Caco-2 (cell line): ENCODE data around the gene NPW. TPM values are rescaled to one million over a fixed set of nuclear protein-coding genes. Genes with fewer than 3 reads are reported as not detected.

Source experiments
- BruUV-seq: library from RNA; stranded (reverse); fragments of 400-500 nt; replicated peaks from 2 replicates; lab custom pipeline; 2021; lab: Mats Ljungman, UMichigan
- CTCF ChIA-PET: fragments of 300-600 bp; sonication (Branson Sonifier 250); formaldehyde crosslinking; loops from one replicate; lab custom pipeline; 2022; ENCODE audit warnings: antibody characterized with exemption; lab: Charles Lee
- POLR2A ChIA-PET: fragments of 300-600 bp; sonication (Branson Sonifier 250); formaldehyde crosslinking; loops from one replicate; lab custom pipeline; 2022; ENCODE audit warnings: antibody characterized with exemption; lab: Charles Lee
- DNase-seq, 2 experiments: peaks; one replicate each; pipeline versions ENCODE4 v3.0.0 to v3.0.0-alpha.2; 2020 to 2022
- H3K27me3 ChIP-seq: replicated peaks from 2 replicates; pipeline ENCODE4 v1.6.0; 2011; ENCODE audit warnings: low read length; ENCODE audit not compliant: control insufficient read depth, insufficient read depth
- H3K36me3 ChIP-seq: 2 replicates; pipeline ENCODE4 v1.5.1; 2011; ENCODE audit warnings: low read length; ENCODE audit not compliant: control insufficient read depth, insufficient read depth
- H3K4me1 ChIP-seq: fragments of 250-450 bp; sonication (Bioruptor Pico); 2 replicates; pipeline ENCODE4 v1.5.1; 2020; ENCODE audit warnings: mild to moderate bottlenecking
- H3K4me3 ChIP-seq: 2 replicates; pipeline ENCODE4 v1.5.1; 2011; ENCODE audit warnings: low read depth, mild to moderate bottlenecking, control low read depth, low read length
- H3K9me3 ChIP-seq: fragments of 250-450 bp; sonication (Bioruptor Pico); 2 replicates; pipeline ENCODE4 v1.5.1; 2020; ENCODE audit warnings: mild to moderate bottlenecking, moderate library complexity
- H3K27ac Mint-ChIP-seq: one replicate; pipeline ENCODE4 v1.8.0; 2022; ENCODE audit warnings: mixed read lengths; ENCODE audit not compliant: unreplicated experiment
- H3K27me3 Mint-ChIP-seq: one replicate; pipeline ENCODE4 v1.8.0; 2022; ENCODE audit warnings: mixed read lengths; ENCODE audit not compliant: insufficient read depth, unreplicated experiment
- H3K36me3 Mint-ChIP-seq: one replicate; pipeline ENCODE4 v1.8.0; 2022; ENCODE audit warnings: mild to moderate bottlenecking, mixed read lengths; ENCODE audit not compliant: insufficient read depth, unreplicated experiment
- H3K4me1 Mint-ChIP-seq: one replicate; pipeline ENCODE4 v1.8.0; 2022; ENCODE audit warnings: low read depth, mixed read lengths; ENCODE audit not compliant: unreplicated experiment
- H3K4me3 Mint-ChIP-seq: one replicate; pipeline ENCODE4 v1.8.0; 2022; ENCODE audit warnings: mild to moderate bottlenecking, moderate library complexity, mixed read lengths; ENCODE audit not compliant: unreplicated experiment
- H3K9me3 Mint-ChIP-seq: one replicate; pipeline ENCODE4 v1.8.0; 2022; ENCODE audit warnings: mixed read lengths; ENCODE audit not compliant: unreplicated experiment
- intact Hi-C: fragments of 100-400 bp; cut with micrococcal nuclease; formaldehyde crosslinking; loops from one replicate; pipeline ENCODE4 v1.10.0; 2022; ENCODE audit not compliant: unreplicated experiment
- total RNA-seq: library from RNA; stranded (reverse); gene quantifications from 2 replicates; pipeline ENCODE4 v1.2.3, GENCODE V29; 2022
- TF ChIP-seq, protein P1 (sequence below), 2 experiments: fragments of 200-600 bp in 1 of 2; IDR thresholded peaks; 1 replicate in 1 of 2; 2 replicates in 1 of 2; pipeline versions ENCODE4 v1.5.1 to v1.8.0; 2011 to 2022; ENCODE audit warnings: antibody characterized with exemption in 1 of 2, control low read depth in 1 of 2, inconsistent platforms in 1 of 2, low read depth in 1 of 2, low read length in 1 of 2, mild to moderate bottlenecking in 1 of 2, moderate library complexity in 1 of 2; ENCODE audit not compliant: insufficient read depth in 1 of 2, severe bottlenecking in 1 of 2, unreplicated experiment in 1 of 2

The NPW gene
- total RNA-seq, 1 experiment from 2014 or later, result 6.1 TPM

GRCh38 chr16:1989209-1990100, 30.1 kb upstream of the NPW start, which contains the start of gene SYNGR3:
Gene SYNGR3 (plus strand): TSS chr16:1989970. CDS start chr16:1990103, 133 bp downstream.
- ChIA-PET CTCF (interaction anchor here (0.7 kb wide), 1 partner anchor 25 kb away, joined by 3 read pairs; the partner anchor contains the start of gene RPS2), POLR2A (interaction anchor here (1.3 kb wide), 1 partner anchor 25 kb away, joined by 6 read pairs; the partner anchor contains the start of gene RPS2)
- BruUV-seq, result no TSS peak
- H3K4me1 Mint-ChIP-seq, result peaks cover 7% of the 10 kb centered on the region
- peak within 1 kb of the TSS; percentile 70 for H3K4me3 Mint-ChIP-seq
- Histone ChIP-seq H3K4me1 (peaks cover 18% of the 10 kb centered on the region), H3K36me3 (peaks cover 5% of the 10 kb centered on the region; the same call in 1 of the 2 replicates), H3K9me3 (no peaks in the 10 kb centered on the region), H3K27me3 (no peaks in the 10 kb centered on the region), H3K4me3 (peak within 1 kb of the TSS; percentile 51)
- no peaks in the 10 kb centered on the region for H3K9me3 Mint-ChIP-seq
- peaks cover 8% of the 10 kb centered on the region for H3K36me3 Mint-ChIP-seq
- peak in 1 of 2 experiments; percentile 46 for DNase-seq
- TF ChIP-seq, protein P1, sequence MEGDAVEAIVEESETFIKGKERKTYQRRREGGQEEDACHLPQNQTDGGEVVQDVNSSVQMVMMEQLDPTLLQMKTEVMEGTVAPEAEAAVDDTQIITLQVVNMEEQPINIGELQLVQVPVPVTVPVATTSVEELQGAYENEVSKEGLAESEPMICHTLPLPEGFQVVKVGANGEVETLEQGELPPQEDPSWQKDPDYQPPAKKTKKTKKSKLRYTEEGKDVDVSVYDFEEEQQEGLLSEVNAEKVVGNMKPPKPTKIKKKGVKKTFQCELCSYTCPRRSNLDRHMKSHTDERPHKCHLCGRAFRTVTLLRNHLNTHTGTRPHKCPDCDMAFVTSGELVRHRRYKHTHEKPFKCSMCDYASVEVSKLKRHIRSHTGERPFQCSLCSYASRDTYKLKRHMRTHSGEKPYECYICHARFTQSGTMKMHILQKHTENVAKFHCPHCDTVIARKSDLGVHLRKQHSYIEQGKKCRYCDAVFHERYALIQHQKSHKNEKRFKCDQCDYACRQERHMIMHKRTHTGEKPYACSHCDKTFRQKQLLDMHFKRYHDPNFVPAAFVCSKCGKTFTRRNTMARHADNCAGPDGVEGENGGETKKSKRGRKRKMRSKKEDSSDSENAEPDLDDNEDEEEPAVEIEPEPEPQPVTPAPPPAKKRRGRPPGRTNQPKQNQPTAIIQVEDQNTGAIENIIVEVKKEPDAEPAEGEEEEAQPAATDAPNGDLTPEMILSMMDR (IDR thresholded peaks at IDR 0.05; ENCODE audit: insufficient read depth in 1 of 2, low read depth in 1 of 2, low read length in 1 of 2, severe bottlenecking in 1 of 2, unreplicated experiment in 1 of 2), result no peak
- intact Hi-C loops, result no loop called here
- no peaks in the 10 kb centered on the region for H3K27me3 Mint-ChIP-seq
- peak within 1 kb of the TSS; percentile 54 for H3K27ac Mint-ChIP-seq

DNA sequence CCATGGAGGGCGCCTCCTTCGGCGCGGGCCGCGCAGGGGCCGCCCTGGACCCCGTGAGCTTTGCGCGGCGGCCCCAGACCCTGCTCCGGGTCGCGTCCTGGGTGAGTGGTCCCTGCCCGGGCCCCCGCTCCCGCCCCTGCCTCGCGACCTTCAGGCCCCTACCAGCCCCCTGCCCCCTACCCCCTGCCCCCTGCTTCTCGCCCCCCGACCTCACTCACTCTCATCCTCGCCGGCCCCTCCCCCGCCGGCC, 29.6 kb upstream of the NPW start:
- TF ChIP-seq, protein P1 (IDR thresholded peaks at IDR 0.05; ENCODE audit: insufficient read depth in 1 of 2, low read depth in 1 of 2, low read length in 1 of 2, severe bottlenecking in 1 of 2, unreplicated experiment in 1 of 2), result no peak
- no peak for DNase-seq
- peaks cover 7% of the 10 kb centered on the region for H3K4me1 Mint-ChIP-seq
- ChIA-PET POLR2A (no interaction called here), CTCF (interaction anchor here (0.7 kb wide), 1 partner anchor 25 kb away, joined by 3 read pairs; the partner anchor contains the start of gene RPS2)
- no peak overlapping the region for H3K27ac Mint-ChIP-seq
- peak overlapping the region; percentile 70 for H3K4me3 Mint-ChIP-seq
- Histone ChIP-seq H3K9me3 (no peaks in the 10 kb centered on the region), H3K36me3 (peaks cover 5% of the 10 kb centered on the region; the same call in 1 of the 2 replicates), H3K4me3 (peak overlapping the region; percentile 51), H3K27me3 (no peaks in the 10 kb centered on the region), H3K4me1 (peaks cover 15% of the 10 kb centered on the region)
- no peaks in the 10 kb centered on the region for H3K9me3 Mint-ChIP-seq
- peaks cover 2% of the 10 kb centered on the region for H3K36me3 Mint-ChIP-seq
- no TSS peak for BruUV-seq
- intact Hi-C loops, result no loop called here
- no peaks in the 10 kb centered on the region for H3K27me3 Mint-ChIP-seq

DNA sequence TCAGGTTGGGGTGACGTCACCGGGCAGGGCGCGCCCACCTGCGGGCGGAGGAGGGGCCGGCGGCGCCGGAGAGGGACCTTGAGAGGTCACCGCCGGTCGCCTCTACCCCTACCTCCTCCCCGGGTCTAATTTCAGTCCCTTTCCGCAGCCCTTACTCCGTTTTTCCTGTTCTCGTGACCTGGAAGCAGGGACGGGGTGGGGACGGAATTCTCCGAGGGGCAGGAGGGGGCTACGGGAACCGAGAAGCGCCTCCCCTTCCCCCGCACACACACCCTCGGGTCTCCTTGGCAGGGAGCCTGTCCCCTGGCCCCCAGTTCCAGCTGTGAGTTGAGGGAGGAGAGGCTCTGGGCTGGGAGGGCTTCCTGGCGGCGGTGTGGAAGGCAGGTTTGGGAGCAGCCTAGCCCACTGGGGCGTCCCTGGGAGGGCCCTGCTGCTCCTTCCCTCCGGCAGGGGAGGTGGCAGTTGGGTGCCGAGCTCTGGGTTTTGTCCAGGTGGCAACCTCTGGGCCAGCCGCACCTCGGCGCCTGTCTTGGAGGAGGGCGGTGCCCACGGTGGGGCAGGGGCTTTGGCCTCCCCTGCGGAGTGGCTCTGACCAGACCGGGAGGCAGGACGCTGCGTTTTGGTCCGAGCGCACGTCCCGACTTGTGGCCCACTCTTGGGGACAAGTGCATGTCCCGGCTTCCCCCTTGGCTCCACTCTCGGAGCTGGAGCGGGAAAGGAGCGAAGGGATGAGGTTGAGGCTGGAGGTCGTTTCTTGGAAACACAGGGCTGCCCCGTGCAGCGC, 29.0 kb upstream of the NPW start:
- Mint-ChIP-seq H3K36me3 (peaks cover 4% of the 10 kb centered on the region), H3K4me3 (peak overlapping the region; percentile 70), H3K9me3 (no peaks in the 10 kb centered on the region), H3K27me3 (no peaks in the 10 kb centered on the region), H3K4me1 (peaks cover 7% of the 10 kb centered on the region), H3K27ac (no peak overlapping the region)
- Histone ChIP-seq H3K27me3 (no peaks in the 10 kb centered on the region), H3K9me3 (no peaks in the 10 kb centered on the region), H3K4me1 (peaks cover 9% of the 10 kb centered on the region), H3K36me3 (peaks cover 5% of the 10 kb centered on the region; the same call in 1 of the 2 replicates), H3K4me3 (peak overlapping the region; percentile 51)
- intact Hi-C loops, result no loop called here
- peak; percentile 61 to 71 for DNase-seq
- TF ChIP-seq, protein P1 (IDR thresholded peaks at IDR 0.05; ENCODE audit: insufficient read depth in 1 of 2, low read depth in 1 of 2, low read length in 1 of 2, severe bottlenecking in 1 of 2, unreplicated experiment in 1 of 2), result no peak
- no TSS peak for BruUV-seq
- ChIA-PET CTCF (no interaction called here), POLR2A (no interaction called here)
